Stomach smooth muscle (tissue), 2 donors: ENCODE results near the gene SDF4.

Experiments used
- H3K27ac ChIP-seq: one replicate; pipeline ENCODE4 v1.7.0; 2013; ENCODE audit warnings: mild to moderate bottlenecking, low read length, inconsistent platforms
- H3K27me3 ChIP-seq, 2 donors: one replicate each; pipeline ENCODE4 v1.7.0; 2013; ENCODE audit warnings: low read length in 2 of 2; ENCODE audit not compliant: insufficient read depth in 2 of 2, control insufficient read depth in 1 of 2
- H3K36me3 ChIP-seq, 2 donors: one replicate each; pipeline ENCODE4 v1.7.0; 2013; ENCODE audit warnings: low read length in 2 of 2; ENCODE audit not compliant: control insufficient read depth in 2 of 2, insufficient read depth in 2 of 2
- H3K4me1 ChIP-seq: one replicate; pipeline ENCODE4 v1.7.0; 2013; ENCODE audit warnings: low read length; ENCODE audit not compliant: control insufficient read depth, insufficient read depth
- H3K4me3 ChIP-seq, 2 donors: one replicate each; pipeline ENCODE4 v1.7.0; 2013; ENCODE audit warnings: low read length in 2 of 2
- H3K9ac ChIP-seq, 2 donors: one replicate each; pipeline ENCODE4 v1.7.0; 2013; ENCODE audit warnings: low read length in 2 of 2, mild to moderate bottlenecking in 1 of 2
- H3K9me3 ChIP-seq, 2 donors: one replicate each; pipeline ENCODE4 v1.7.0; 2013; ENCODE audit warnings: low read length in 2 of 2; ENCODE audit not compliant: control insufficient read depth in 2 of 2
- donor health status: healthy.
- donor health status: Pancreatic carcinoma.

The SDF4 gene

DNA sequence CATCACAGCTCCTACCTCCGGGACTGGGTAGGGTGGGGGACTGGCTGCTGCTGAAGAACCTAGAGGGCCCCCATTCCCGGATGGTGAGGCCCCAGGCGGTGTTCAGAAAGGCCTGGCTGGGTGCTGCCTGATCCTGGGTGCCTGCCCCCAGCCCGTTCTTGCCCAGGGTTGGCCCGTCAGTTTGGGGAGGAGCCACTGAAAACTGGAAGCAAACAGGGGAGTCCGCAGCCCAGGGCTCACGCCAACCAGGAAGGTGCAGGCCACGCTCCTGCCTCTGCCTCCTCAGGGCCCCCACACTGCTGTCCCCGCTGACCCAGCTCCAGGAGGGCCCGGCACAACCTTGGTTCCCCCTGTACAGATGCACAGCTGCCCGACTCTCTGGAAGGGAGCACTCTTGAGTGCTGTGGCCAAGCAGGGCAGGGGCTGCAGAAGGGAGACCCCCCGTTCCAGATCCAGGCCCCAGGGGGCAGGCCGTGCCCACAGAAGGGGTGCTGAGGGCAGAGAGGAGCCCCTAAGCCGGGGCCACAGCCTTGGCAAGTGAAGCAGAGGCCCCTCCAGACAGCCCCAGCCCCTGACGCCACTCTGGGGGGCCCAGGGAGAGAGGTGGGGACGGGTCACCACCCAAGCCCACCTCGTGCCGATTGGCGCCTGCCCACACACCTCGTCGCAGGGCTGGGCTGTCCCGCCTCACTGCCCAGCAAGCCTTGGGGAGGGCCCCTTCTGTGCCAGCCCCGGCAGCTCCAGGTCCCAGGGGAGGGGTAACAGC is 9.2 kb upstream of the SDF4 start:
- Histone ChIP-seq H3K4me1 (peaks cover 4% of the 10 kb centered on the region), H3K9me3 (no peaks in the 10 kb centered on the region), H3K27me3 (peaks cover 16 to 33% of the 10 kb centered on the region in 2 donors), H3K9ac (no peak overlapping the region), H3K4me3 (no peak overlapping the region), H3K36me3 (no peaks in the 10 kb centered on the region), H3K27ac (no peak overlapping the region)

DNA sequence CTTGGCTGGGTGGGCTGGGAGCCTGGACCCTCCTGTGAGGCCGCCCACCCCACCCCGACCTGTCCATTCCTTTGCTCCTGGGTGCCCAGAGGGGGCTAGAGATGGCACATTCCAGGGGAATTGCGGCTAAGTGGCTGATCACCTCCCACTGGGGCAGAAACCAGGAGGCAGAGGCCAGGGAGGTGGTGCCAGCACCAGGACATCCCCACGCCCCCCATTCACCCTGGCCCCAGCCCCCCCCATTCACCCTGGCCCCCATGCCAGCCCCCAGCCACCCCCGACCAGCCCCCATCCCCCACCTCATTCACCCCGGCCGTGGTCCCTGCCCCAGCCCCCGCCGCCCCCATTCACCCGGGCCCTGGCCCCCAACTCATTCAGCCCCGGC is 8.5 kb upstream of the SDF4 start:
- Histone ChIP-seq H3K27me3 (peaks cover 16 to 28% of the 10 kb centered on the region in 2 donors), H3K27ac (no peak overlapping the region), H3K4me1 (peaks cover 4% of the 10 kb centered on the region), H3K4me3 (no peak overlapping the region), H3K36me3 (no peaks in the 10 kb centered on the region), H3K9me3 (no peaks in the 10 kb centered on the region), H3K9ac (no peak overlapping the region)

DNA sequence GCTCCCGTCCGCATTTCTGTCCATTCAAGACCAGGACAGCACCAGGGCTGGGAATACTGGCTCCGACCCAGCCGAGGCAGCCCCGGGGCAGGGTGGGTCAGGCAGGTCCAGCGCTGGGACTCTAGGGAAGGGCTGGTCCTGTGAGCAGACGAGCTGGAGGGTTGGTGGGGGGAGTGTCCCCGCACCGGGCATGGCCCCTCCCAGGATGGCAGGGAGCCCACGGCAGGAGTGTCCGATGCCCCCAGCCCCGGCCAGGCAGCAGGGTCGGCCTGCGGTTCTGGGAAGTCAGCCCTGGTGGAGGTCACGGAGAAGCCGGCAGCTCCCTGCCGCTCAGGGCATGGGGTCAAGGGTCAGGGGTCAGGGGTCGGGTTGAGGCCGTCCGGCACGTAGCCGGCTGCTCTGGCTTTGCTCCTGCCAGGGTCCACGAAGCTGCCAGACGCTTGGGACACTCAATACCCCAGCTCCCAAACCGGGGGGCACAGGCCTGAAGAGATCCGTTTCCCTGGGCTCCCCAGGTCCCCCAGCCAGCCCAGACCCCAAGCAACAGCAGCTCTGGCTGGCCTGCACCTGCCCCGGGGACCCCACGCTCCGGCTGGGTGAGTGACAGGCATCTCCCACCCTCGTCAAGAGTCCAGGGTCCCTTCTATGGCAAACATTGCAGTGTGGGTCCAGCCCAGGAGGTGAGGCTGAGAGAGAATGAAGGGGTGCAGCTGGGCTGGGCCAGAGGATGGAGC is 8.0 kb upstream of the SDF4 start:
- no peak overlapping the region for H3K4me3 ChIP-seq
- H3K9ac ChIP-seq = no peak overlapping the region
- no peaks in the 10 kb centered on the region for H3K36me3 ChIP-seq
- peaks cover 4% of the 10 kb centered on the region for H3K4me1 ChIP-seq
- no peak overlapping the region for H3K27ac ChIP-seq
- no peaks in the 10 kb centered on the region for H3K9me3 ChIP-seq
- peaks cover 16 to 28% of the 10 kb centered on the region in 2 donors for H3K27me3 ChIP-seq

DNA sequence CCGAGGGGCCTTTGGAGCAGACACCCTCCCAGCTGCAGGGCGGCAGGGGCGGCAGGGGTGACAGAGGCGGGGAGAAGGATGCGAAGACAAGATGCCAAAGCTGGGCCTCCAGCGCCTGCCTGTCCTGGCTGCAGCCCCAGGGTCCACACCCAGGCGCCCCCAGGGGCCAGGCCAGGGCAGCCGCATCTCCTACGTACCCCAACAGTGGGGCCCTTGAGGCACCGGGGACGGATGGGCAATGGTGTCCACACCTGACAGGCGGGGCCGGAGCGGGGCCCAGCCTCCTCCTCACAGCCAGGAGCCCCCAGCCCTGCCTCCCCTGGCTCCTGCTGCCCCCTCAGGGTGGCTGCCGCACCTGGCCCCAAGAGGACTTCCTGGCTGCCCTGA is 7.4 kb upstream of the SDF4 start:
- no peak overlapping the region for H3K27ac ChIP-seq
- no peak overlapping the region for H3K9ac ChIP-seq
- H3K36me3 ChIP-seq = peaks cover 0 to 3% of the 10 kb centered on the region in 2 donors
- H3K27me3 ChIP-seq = peaks cover 16 to 28% of the 10 kb centered on the region in 2 donors
- H3K9me3 ChIP-seq = no peaks in the 10 kb centered on the region
- H3K4me1 ChIP-seq = peaks cover 4% of the 10 kb centered on the region
- H3K4me3 ChIP-seq = no peak overlapping the region

DNA sequence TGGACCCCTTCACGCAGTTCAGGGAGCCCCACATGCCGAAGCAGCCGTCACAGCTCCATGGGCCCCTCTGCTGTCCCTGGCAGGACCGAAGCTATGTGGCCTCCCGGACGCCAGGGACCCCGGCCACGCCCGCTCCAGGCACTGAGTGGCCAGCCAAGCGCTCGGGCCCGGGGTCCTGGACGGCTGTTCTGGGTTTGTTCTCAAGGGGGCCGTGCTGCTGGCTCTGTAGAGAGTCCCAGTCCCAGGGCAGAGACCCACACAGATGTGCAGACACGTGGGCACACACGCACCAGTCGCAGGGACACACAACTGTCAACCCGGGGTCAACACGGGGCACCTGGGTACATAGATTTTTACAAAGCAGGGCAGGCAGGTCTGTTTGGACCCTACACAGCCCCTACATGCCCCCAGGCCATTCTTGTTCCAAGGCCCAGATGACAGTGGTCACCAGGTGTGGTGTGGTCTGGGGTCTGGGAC is 6.9 kb upstream of the SDF4 start:
- H3K27ac ChIP-seq = no peak overlapping the region
- peaks cover 0 to 6% of the 10 kb centered on the region in 2 donors for H3K36me3 ChIP-seq
- H3K9ac ChIP-seq = no peak overlapping the region
- no peak overlapping the region for H3K4me3 ChIP-seq
- H3K4me1 ChIP-seq = peaks cover 4% of the 10 kb centered on the region
- H3K9me3 ChIP-seq = no peaks in the 10 kb centered on the region
- peaks cover 16 to 28% of the 10 kb centered on the region in 2 donors for H3K27me3 ChIP-seq

DNA sequence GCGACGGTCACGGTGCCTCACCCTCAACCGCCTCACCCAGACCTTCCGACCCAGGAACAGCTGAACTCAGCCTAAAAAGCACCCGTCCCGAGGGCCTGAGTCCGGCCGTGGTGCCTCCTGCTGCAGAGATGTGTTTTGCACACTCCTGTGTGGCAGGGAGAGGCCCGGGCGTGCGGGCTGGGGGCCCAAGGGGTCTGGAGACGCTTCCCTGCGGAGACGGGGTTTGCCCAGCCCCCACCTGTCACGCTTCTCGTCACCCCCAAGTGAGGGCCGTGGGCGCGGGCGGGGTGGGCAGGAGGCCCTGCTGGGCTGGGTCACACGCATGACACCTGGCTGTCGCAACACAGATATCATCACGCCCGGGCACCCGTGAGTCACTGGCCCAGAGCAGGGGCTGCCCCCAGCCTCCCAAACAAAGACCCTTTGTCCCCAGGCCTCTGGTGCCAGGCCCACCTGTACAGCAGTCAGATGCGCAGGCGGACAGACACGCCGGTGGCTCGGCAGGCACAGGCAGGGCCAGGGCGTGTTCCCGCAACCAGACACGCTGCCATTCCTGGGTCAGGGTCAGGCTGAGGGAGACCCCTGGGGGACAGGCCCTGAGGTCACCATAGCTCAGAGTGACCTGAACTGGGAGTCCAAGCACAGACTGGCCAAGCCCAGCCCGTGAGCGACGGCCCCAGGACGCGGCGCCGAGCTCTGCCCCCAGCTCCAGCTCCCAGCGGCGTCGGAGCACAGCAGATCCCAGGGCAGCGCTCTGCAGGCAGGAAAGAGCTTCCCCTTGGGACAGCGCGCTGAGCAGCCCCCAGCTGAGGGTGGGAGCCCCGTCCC is 6.3 kb upstream of the SDF4 start:
- peaks cover 8% of the 10 kb centered on the region for H3K4me1 ChIP-seq
- no peaks in the 10 kb centered on the region for H3K9me3 ChIP-seq
- H3K4me3 ChIP-seq = no peak overlapping the region
- H3K9ac ChIP-seq = no peak overlapping the region
- H3K27ac ChIP-seq = no peak overlapping the region
- H3K36me3 ChIP-seq = peaks cover 0 to 7% of the 10 kb centered on the region in 2 donors
- peaks cover 16 to 28% of the 10 kb centered on the region in 2 donors for H3K27me3 ChIP-seq

DNA sequence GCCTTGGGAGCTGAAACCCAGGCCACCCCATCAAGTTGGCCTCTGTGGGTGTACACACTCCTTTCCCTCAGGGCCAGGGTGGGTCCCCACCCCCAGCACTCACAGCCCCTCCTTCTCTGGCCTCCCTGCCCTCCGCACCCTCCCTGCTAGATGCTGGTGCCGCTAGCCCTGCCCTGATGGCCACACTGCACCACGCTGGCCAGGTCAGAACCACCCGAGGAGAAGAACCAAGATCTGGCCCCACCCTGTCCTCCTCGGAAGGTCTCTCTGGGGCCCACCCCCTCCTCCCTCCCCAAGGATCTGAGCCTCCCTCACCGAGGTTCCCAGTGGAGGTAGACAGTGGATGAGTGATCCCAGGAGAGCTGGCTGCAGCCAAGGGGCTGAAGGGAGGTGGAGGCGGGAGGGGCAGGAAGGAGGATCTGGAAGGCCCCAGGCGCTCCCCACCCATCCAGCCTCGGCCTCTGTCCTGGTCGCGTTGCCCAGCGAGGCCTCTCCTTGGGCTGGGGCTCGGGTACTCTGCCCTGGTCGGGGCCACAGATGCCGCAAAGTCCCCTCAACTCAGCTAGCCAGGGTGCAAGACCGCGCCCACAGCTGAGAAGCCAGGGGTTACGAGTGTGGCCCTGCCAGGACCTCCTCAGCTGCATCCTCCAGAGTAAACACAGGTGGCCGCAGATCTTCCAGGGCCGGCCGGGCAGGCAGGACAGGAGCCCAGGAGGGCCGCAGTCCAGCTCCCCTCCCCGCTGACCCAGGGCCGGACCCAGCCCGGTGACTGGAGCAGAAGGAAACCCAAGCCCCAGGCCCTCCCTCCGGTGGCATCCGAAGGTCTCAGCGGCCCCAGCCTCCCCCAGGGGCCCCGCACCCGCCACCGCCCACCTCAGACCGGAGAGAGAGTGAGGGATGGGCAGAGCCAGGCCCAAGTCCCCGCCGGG is 5.4 kb upstream of the SDF4 start:
- peaks cover 16 to 28% of the 10 kb centered on the region in 2 donors for H3K27me3 ChIP-seq
- no peak overlapping the region for H3K9ac ChIP-seq
- no peaks in the 10 kb centered on the region for H3K9me3 ChIP-seq
- H3K4me1 ChIP-seq = peaks cover 16% of the 10 kb centered on the region
- no peak overlapping the region for H3K4me3 ChIP-seq
- H3K36me3 ChIP-seq = peaks cover 0 to 7% of the 10 kb centered on the region in 2 donors
- no peak overlapping the region for H3K27ac ChIP-seq

DNA sequence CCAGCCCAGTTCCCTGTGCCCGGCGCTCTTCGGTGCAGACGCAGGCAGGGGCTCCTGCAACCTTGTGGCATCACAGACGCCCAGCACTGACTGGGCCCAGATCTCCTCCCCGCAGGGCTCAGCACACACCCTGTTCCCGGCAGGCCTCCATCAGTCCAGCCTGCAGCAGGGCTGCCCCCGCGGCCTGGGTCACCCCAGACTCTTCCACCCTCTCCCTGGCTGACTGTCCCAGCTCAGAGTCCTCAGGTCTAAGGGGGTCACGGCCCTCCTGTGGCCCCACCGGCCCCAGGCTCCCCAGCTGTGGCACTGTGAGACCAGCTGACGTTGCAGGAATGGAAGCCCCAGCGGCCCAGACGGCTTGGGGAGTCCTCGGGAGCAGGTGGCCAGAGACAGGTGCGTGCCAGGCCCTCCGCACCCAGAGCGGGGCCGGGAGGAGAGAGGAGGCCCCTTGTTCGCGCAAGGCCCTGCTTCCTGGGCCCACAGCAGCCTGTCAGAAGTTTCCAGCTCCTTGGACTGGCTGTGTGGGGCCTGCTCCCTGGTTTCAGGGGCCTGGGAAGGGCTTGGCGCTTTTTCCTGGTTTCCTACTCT is 4.5 kb upstream of the SDF4 start:
- H3K4me3 ChIP-seq = no peak overlapping the region
- H3K27ac ChIP-seq = no peak overlapping the region
- no peaks in the 10 kb centered on the region for H3K9me3 ChIP-seq
- peaks cover 16 to 28% of the 10 kb centered on the region in 2 donors for H3K27me3 ChIP-seq
- H3K9ac ChIP-seq = no peak overlapping the region
- H3K36me3 ChIP-seq = peaks cover 0 to 7% of the 10 kb centered on the region in 2 donors
- H3K4me1 ChIP-seq = peaks cover 20% of the 10 kb centered on the region

DNA sequence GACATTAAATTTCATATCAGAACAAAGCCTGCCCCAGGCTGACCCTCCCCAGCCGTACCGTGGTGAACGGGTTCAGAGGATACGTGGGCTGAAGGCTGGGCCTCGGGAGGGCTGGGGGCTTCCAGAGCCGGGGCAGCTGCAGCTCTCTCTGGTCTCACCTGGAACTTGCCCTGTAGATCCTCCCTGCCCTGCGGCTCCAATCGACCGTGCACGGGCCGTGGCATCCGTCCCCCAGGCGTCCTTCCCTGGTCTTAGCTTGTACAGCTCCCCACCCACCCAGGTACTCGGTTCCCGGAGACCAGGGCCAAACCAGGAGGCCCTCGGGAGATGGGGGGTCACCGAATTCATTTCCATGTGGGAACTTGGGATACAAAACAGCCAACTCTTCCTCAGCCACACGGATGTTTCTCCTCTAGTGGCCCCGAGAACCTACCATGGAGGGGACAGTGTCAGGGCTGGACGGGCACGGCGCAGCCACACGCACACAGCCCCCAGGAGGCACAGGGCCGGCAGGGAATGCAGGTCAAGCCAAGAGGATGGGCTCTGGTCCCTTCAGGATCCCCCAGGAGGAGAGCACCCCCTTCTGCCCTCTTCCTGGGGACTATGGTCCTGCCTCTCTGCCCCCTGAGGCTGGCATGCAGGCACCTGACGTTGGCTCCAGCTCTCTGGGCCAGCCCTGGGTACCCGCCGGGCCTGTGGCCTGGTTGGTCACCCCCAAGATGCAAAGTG is 3.4 kb upstream of the SDF4 start:
- Histone ChIP-seq H3K4me1 (peaks cover 30% of the 10 kb centered on the region), H3K4me3 (no peak overlapping the region), H3K27me3 (peaks cover 14 to 26% of the 10 kb centered on the region in 2 donors), H3K9ac (no peak overlapping the region), H3K9me3 (no peaks in the 10 kb centered on the region), H3K27ac (no peak overlapping the region), H3K36me3 (peaks cover 0 to 7% of the 10 kb centered on the region in 2 donors)
